Stimulated activated CD4-positive, alpha-beta T cell treated with anti-CD3 and anti-CD28 coated beads, Interleukin-1b, Interleukin-23, amount 100 ng/mL, for 4 hours (primary cell): ENCODE results near the gene NDUFA13.
A peak's percentile ranks its signal among the peaks of the same experiment; 100 is the strongest.

ENCODE experiments used
- DNase-seq, 2 donors: peaks; one replicate each; pipeline ENCODE4 v3.0.0-alpha.2; 2020; ENCODE audit warnings: low read depth in 2 of 2

NDUFA13 gene

DNA sequence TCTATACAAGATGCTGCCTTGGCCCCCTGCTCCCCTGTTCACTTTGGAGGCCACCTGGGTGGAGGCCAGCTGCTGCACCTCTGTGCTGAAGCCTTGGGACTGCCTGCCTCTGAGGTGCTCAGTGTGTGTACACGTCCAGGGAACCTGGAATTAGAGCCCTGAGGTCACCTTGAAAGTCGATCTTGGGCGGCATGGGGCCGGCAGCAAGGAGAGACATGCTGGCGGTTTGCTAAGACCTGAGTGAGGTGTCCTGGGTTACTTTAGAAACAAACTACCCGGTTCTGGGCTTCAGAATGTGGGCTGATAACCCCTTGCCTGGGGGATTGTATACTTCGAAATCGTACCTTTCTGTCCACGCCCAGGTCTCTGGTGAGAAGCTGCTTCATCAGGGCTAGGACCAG lies 26.2 kb upstream of the NDUFA13 start:
- DNase-seq, result no peak

DNA sequence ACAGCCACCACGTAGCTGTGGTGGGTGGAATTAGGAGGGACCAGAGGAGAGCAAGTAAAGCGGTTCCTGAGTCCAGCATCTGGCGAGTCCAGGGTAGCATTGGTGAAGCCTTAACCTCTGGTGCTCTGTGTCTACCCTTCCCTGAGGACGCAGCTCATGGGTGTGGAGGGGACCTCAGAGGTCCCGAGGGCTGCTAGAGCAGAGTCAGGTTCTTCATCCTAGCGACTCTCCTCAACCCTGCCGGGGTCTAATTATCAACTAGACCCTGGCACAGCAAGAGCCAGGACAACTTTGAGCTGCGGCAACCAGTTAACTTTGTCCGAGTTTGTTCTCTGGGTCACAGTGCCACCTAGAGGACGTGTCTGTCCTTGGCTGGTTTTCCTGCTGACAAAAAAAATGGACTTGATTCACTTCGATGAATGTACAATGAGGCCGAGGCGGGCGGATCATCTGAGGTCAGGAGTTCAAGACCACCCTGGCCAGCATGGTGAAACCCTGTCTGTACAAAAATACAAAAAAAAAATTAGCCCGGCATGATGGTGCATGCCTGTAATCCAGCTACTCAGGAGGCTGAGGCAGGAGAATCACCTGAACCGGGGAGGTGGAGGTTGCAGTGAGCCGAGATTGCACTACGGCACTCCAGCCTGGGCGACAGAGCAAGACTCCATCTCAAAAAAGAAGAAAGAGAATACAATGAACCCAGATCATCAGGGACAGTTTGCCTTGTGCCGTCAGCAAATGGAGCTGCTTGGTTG lies 25.6 kb upstream of the NDUFA13 start:
- DNase-seq, result peak; percentile 61 to 77

DNA sequence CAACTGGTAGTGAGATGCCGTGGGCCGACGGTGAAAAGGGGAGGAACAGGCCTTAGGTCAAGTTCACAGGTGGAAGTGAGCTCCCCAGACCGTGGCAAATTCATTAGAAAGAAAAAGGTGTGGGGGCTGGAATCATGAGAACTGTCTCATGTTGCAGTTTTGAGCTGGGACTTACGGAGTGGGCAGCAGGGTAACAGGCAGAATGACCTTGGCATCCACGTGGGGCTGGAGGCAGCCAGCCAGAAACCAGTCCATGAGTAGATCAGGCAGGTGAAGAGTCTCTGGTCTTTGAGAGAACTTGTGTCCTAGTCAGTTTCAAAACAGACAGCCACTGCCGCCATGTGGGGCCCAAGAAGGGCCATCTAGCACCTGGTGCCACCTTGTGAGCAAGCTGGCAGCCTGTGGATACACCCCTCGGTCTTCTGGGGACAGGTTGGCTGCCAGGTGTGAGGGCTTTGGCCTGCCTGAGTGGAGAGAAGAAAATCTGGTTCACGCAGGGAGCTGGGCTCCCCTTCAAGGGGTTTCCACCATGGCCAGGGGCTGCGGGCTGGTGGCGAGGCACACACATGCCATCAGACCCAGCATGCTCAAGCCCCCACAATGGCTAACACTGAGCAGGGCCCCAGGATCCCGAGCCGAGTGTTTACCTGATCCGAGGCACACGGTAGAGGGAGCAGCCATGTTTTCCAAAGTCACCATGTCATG lies 24.6 kb upstream of the NDUFA13 start:
- DNase-seq, result no peak

DNA sequence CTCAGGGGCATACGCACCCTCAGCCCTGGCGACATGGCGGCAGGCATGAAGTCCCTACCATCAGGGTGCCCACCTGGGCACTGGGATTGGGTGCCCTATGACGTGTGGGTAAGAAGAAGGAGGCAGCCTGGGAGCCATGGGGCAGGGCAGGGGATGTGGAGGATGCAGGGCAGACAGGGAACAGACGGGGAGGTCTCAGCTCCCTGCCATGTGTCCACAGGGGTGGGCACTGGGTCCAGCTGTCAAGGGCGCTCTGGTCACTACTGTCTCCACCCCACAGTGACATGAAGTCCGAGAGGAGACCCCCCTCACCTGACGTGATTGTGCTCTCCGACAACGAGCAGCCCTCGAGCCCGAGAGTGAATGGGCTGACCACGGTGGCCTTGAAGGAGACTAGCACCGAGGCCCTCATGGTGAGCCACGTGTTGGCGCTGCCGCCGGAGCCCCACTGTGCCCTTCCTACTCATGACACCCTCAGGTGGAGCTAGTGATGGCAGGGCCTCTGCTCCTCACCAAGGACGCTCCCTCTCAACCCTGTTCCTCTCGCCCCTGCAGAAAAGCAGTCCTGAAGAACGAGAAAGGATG lies 23.9 kb upstream of the NDUFA13 start:
- no peak for DNase-seq

DNA sequence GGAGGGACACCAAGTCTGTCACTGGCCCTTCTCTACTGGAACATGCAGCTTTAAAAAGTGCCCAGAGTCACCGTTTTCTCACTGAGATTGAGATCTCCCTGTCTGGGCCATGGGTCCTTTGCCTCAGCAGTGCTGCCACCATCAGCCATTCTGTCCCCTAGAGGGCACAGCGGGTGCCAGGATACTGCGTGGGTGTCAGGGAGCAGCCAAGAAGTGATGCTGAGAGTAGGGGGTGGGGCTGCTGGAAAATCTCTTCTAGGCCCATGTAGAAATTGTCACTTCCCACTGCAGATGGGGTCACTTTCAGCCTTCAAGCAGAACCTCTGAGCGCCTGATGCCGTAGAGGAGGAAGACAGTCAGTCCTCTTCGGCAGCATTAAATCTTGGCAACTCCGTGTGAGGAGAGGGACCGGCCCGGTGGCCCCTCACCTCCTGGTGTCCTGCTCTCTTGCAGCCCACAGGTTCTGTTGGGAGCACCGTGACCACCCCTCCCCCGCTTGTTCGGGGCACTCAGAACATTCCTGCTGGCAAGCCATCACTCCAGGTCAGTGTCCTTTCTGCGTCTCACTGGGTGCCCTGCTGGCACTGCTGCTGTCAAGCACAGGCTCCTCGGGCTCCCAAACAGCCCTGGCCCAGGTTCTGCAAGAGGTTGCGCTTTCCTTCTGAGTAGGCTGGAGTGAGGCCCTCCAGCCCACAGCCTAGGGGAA lies 22.0 kb upstream of the NDUFA13 start:
- no peak for DNase-seq

DNA sequence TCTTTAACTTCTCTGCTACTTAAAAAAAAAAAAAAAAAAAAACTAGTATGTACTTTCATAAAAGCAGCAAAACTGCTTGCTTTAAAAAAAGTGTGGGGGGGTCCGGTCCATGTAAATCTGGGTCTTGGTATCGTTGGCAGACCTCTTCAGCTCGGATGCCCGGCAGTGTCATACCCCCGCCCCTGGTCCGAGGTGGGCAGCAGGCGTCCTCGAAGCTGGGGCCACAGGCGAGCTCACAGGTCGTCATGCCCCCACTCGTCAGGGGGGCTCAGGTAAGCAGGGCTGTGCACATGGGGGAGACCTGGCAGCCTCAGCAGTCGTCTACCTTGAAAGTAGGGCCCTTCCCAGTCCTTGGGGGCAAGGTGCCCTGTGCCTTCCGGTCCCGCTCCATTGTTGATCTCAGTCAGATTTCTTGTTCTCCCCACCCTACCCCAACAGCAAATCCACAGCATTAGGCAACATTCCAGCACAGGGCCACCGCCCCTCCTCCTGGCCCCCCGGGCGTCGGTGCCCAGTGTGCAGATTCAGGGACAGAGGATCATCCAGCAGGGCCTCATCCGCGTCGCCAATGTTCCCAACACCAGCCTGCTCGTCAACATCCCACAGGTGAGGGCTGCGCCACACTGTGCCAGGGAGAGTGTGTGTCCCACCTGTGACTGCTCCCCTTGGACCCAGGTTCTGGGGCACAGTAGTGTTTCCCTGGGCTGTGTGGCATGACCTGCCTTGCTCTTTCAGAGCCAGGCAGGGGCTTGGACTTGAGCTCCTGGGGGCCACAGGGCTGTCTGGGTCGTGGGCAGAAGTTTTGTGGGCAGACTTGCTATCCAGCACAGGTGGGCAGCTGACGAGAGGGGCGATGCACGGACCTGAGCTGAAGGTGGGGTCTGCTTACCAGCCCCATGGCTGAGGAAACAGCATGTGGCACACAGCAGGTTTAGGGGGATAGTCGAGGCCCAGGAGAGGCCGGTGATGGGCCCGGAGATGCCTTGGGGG lies 20.1 kb upstream of the NDUFA13 start:
- DNase-seq, result no peak

DNA sequence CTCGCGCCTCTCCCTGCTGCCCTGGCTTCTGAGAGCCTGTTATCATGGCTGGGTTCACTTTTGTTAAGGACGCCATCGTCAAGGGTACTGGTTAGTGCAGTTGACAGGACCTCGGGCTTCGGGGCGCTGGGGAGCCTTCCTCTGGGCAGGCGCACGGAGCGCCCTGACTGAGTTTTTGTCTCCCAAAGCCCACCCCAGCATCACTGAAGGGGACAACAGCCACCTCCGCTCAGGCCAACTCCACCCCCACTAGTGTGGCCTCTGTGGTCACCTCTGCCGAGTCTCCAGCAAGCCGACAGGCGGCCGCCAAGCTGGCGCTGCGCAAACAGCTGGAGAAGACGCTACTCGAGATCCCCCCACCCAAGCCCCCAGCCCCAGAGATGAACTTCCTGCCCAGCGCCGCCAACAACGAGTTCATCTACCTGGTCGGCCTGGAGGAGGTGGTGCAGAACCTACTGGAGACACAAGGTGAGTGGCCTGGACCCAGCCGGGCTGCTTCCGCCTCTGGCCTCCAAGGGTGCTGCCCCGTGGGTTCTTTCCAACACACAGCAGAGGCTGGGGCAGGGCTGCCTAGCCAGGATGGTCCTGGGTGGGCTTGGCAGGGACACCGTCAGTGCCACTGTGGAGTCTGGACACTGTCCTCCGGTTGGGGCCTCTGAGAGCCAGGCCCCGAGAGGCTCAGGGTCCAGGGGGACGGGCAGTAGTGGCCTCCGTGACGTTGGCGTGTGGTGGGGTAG lies 17.6 kb upstream of the NDUFA13 start:
- DNase-seq, result no peak

DNA sequence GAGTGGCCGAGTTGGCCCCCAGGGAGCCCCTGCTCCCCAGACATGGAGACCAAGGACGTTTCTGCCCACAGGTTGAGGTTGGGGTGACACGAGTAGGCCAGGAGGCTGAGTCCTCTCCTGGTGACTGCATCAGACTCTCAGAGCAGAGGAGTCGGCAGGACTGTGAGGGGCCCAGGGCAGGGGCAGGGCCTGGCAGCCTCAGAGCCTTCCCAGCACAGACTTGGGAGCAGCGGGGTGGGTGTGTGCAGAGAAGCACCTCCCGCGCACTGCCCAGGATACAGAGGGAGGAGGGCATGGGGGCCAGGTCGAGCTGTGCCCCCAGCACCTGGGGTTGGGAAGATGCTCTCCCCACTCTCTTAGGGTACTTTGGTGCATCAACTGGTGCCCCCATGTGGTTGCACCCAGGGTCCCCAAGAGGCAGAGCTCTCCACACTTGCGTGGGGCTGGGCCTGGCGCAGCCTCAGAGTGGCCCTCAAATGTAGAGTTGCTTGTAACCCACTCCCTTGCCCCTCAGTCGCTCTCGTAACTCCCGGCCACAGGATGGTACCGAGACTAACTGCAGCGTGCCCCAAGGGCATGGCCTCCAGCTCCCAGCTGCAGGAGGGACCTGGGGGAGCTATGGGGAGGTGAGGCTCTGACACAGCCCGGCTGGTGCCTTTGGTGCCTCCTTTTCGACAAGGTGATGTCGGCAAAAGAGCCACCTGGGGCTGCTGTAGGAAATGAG lies 16.6 kb upstream of the NDUFA13 start:
- DNase-seq, result no peak

DNA sequence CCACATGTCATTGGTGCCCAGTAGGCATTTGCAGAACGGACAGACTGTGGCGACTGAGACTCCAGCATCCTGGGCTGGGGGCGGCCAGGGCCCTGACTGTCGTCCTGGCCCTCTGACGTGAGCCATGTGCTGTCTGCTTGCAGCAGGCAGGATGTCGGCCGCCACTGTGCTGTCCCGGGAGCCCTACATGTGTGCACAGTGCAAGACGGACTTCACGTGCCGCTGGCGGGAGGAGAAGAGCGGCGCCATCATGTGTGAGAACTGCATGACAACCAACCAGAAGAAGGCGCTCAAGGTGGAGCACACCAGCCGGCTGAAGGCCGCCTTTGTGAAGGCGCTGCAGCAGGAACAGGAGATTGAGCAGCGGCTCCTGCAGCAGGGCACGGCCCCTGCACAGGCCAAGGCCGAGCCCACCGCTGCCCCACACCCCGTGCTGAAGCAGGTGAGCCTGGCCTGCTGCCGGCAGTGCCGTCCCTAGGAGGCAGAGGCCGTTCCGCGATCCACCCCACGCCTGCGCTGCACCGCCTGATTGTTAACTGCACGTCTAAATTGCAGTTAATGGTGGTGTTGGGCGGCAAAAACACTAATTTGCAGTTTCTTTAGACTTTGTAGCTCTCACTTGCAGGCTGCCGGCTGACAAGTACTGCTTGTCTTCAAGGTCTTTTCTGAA lies 14.9 kb upstream of the NDUFA13 start:
- DNase-seq, result no peak

DNA sequence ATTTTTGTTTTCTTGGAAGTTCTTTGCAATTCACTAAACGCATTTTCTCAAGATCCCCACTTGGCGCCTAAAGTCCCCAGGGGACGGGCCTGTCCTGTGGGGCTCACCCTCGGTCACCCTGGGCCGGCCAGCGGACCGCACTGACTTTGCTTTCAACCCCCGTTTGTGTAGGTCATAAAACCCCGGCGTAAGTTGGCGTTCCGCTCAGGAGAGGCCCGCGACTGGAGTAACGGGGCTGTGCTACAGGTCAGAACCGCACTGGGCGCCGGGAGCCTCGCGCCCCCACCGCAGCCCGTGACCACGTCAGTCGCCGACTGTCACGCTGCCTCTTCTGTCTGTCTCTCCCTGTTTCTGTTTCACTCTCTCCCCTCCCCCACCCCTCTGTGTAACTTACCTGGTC lies 14.2 kb upstream of the NDUFA13 start:
- DNase-seq, result no peak

DNA sequence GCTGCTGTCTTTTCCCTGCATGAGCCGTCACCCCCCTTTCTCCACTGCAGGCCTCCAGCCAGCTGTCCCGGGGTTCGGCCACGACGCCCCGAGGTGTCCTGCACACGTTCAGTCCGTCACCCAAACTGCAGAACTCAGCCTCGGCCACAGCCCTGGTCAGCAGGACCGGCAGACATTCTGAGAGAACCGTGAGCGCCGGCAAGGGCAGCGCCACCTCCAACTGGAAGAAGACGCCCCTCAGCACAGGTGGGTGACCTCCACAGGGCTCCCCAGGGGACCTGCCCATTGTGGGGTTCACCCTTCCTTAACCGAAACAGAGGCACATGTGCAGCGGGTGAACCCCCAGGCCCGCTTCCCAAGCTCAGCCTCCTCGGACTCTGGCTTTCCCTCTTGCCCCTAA lies 13.7 kb upstream of the NDUFA13 start:
- DNase-seq, result no peak

DNA sequence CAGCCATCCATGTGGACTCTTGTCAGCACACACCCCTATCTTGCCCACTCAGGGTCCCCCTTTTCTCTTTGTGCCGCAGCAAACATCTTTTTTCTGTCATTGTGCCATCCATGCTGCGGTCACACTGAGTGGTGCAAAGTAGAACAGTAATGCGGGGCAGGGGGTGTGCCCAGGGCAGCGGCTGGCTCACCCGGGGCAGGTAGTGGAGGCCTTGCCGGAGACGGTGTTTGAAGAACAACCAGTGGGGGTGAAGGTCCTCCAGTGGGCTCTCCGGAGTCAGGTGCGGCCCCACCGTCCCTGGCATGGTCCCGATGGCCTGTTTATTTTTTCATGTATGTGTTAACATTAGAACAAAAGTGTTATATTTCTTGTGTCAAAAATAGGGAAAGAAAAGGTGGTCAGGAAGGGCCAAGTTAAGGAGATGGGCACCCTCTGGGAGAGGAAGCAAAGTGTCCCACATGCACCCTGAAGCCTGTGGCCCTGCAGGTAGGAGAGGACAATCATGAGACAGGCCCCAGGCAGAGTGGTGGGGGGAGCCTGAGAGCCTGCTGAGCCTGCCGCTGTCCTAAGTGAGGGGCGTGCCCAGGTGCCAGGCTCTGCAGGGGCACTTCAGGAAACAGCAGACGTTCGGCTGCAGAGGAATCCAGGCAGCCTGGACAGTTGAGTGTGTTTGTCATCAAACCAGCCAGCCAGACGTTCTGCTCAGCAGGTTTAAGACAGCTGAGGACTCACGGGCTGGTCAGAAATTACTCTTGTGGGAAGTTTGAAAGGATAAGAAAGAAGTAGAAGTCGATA lies 13.0 kb upstream of the NDUFA13 start:
- DNase-seq, result no peak

DNA sequence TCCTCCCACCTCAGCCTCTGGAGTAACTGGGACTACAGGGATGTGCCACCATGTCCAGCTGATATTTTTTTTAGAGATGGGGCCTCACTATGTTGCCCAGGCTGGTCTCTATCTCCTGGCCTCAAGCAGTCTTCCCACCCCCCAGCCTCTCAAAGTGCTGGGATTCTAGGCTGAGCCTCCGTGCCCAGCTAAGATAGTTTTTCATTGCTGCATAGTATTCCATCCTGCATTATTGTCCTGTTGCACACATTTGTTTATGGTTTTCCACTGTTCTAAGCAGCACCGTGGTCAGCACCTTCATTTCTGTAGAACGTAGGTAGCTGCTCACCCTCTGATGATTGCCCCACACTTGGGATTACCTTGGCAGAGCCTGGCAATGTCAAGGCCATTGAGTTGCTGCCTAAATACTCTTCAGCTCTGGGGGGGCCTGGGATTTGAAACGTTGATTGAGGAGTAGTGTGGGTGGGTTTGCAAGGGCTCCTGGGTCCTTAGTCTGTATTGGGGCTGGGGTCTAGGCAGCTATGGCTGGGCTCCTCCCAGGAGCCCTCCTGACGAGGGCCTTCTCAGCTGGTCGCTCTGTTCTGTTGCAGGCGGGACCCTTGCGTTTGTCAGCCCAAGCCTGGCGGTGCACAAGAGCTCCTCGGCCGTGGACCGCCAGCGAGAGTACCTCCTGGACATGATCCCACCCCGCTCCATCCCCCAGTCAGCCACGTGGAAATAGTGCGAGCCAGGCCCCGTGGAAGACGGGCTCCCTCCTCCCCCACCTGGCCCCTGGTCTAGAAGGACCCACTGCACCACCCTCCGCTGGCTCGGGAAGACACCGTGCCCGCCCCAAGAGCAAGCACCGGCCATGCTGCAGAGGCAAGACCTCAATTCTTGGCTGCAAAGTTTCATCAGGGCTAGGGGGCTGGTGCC lies 11.0 kb upstream of the NDUFA13 start:
- DNase-seq, result no peak

DNA sequence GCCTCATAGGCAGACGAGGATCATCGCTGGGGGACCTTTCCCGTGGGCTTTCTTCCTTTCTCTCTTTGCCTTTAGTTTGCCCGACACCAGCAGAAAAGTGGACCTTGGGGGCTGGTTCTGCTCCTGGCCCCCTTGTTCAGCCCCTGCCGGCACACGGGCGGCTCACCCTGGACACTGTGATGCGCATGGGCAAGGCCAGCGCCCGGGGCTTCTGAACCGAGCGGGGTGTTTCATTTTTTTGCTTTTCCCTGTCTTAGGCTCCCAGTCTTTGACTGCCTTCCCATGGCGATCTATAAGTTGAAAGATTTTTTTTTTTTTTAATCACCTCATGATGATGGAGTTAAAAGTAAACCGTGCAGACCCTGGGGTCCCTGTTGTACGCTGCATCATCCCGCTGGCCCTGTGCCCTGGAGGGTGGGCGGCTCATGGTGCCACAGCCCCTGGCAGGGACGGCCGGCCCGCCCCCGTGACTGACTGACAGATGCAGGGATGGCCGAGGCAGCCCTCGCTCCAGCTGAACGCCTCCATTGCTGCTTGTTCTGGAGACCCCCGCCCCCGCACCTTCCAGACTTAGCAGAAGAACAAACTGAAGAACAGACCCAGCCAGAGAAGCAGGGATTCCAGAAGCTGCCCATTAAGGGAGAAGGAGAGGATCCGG lies 10.2 kb upstream of the NDUFA13 start:
- no peak for DNase-seq

DNA sequence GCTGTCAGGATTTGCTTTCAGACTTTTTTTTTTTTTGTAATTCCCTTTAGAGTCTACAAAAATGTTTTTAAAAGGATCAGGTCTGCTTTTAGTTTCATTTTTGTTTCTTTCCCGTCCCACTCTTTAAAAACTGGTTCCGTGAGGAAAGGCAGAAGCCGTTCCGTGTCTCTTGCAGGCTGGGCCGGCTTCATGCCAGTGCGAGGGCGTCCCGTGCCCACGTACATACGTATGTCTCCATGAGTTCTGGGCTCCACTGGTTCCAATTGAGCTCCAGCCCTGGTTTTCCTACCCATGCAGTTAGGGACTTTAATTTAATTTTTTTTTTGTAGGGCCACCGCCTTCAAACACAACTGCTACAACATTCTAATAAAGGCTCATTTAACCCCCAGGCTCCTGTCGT lies 9.4 kb upstream of the NDUFA13 start:
- DNase-seq, result no peak

DNA sequence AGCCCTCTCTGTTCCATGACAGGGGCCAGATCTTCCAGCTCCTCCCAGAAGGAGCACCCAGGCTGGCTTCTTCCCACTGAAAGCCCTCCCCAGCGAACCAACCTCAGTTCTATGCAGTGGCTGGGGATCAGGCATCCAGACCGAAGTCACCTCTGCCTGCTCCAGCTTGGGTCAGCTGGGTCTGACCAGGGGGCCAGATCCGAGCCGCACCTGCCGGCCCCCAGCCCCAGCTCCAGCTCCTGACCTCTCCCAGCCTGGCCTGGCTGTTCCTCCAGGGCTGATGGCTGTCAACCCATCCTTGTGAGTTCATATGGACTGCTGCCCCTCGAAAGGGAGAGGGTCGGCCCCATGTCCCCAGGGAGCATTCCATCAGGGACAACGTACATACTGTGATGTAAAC lies 8.7 kb upstream of the NDUFA13 start:
- no peak for DNase-seq

DNA sequence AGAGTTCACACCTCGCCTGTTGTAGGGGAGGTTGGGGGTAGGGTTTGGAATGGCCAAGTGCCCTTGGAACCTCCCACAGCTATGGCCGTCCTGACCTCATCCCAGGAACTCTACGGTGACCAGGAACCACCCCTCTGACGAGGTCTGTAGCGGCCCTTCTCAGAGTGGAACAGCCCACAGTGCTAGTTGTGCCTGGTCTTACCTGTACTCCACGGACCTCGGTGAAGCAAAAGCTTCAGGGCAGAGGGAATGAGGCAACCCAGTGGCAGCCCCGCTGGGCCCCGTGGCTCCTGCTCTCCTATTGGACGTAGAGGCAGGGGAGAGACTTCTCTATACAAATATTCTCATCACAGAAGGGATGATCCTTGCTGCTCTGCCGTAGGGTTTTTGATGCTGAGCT lies 7.8 kb upstream of the NDUFA13 start:
- no peak for DNase-seq
